WTC11 (cell line): ENCODE results near the gene FMNL3. TPM values are rescaled to one million over a fixed set of nuclear protein-coding genes. Genes with fewer than 3 reads are reported as not detected.

ENCODE experiments used
- ATAC-seq: fragments of 200-7000 bp; cut with Tn5 transposase; 2 replicates; pipeline ENCODE4 v1.10.0; 2021; ENCODE audit warnings: mild to moderate bottlenecking, moderate library complexity
- CTCF ChIA-PET: fragments of 300-600 bp; sonication (Branson Sonifier 250); formaldehyde crosslinking; loops from one replicate; lab custom pipeline; 2021; ENCODE audit warnings: antibody characterized with exemption; lab: Charles Lee
- POLR2A ChIA-PET: fragments of 350-600 bp; sonication (Branson Sonifier 250); formaldehyde crosslinking; loops from one replicate; lab custom pipeline; 2021; ENCODE audit warnings: antibody characterized with exemption; lab: Charles Lee
- DNase-seq: peaks from one replicate; pipeline ENCODE4 v3.0.0; 2021; ENCODE audit warnings: low spot score
- H3K27ac Mint-ChIP-seq: 2 replicates; pipeline ENCODE4 v1.8.0; 2021; ENCODE audit warnings: mixed read lengths
- H3K27me3 Mint-ChIP-seq: 2 replicates; pipeline ENCODE4 v1.8.0; 2021; ENCODE audit warnings: low read depth, mild to moderate bottlenecking, moderate library complexity, mixed read lengths
- H3K36me3 Mint-ChIP-seq: 2 replicates; pipeline ENCODE4 v1.8.0; 2021; ENCODE audit warnings: mixed read lengths
- H3K4me1 Mint-ChIP-seq: 2 replicates; pipeline ENCODE4 v1.8.0; 2022; ENCODE audit warnings: mixed read lengths
- H3K4me3 Mint-ChIP-seq: 2 replicates; pipeline ENCODE4 v1.8.0; 2021; ENCODE audit warnings: mild to moderate bottlenecking, moderate library complexity, mixed read lengths
- H3K9me3 Mint-ChIP-seq: 2 replicates; pipeline ENCODE4 v1.8.0; 2021; ENCODE audit warnings: mixed read lengths
- ATF1 ChIP-seq: sonication (generic); formaldehyde crosslinking; IDR thresholded peaks from 2 replicates; pipeline ENCODE4 v1.8.1; 2023; ENCODE audit warnings: mild to moderate bottlenecking, moderate library complexity, missing genetic modification reagents
- IRF2 ChIP-seq: sonication (generic); formaldehyde crosslinking; IDR thresholded peaks from 2 replicates; pipeline ENCODE4 v1.8.0; 2022; ENCODE audit warnings: low read depth, missing genetic modification reagents, borderline replicate concordance
- NFYB ChIP-seq: sonication (generic); formaldehyde crosslinking; conservative IDR thresholded peaks from 2 replicates; pipeline ENCODE4 v1.8.0; 2022; ENCODE audit warnings: low read depth, missing genetic modification reagents
- OVOL2 ChIP-seq: fragments of 250-450 bp; sonication (Bioruptor Pico); IDR thresholded peaks from 2 replicates; pipeline ENCODE4 v1.9.0; 2021; ENCODE audit warnings: mild to moderate bottlenecking, borderline replicate concordance
- SMAD4 ChIP-seq: sonication (generic); formaldehyde crosslinking; IDR thresholded peaks from 2 replicates; pipeline ENCODE4 v1.8.0; 2022; ENCODE audit warnings: mild to moderate bottlenecking, missing genetic modification reagents
- TEAD4 ChIP-seq: sonication (generic); formaldehyde crosslinking; IDR thresholded peaks from 2 replicates; pipeline ENCODE4 v1.8.0; 2022; ENCODE audit warnings: mild to moderate bottlenecking, missing genetic modification reagents
- ZNF138 ChIP-seq: sonication (generic); formaldehyde crosslinking; conservative IDR thresholded peaks from 2 replicates; pipeline ENCODE4 v1.8.1; 2022; ENCODE audit warnings: mild to moderate bottlenecking, moderate library complexity, missing genetic modification reagents
- ZNF317 ChIP-seq: sonication (generic); formaldehyde crosslinking; IDR thresholded peaks from 2 replicates; pipeline ENCODE4 v1.8.1; 2023; ENCODE audit warnings: low read depth, mild to moderate bottlenecking, moderate library complexity, missing genetic modification reagents, borderline replicate concordance
- ZNF396 ChIP-seq: fragments of 250-450 bp; sonication (Bioruptor Pico); IDR thresholded peaks from 2 replicates; pipeline ENCODE4 v1.8.0; 2021; ENCODE audit warnings: mild to moderate bottlenecking, moderate library complexity, borderline replicate concordance
- total RNA-seq: library from RNA; stranded (reverse); gene quantifications from 3 replicates; pipeline ENCODE4 v1.2.3, GENCODE V29; 2021
- TF ChIP-seq, protein P1 (sequence below): sonication (generic); formaldehyde crosslinking; IDR thresholded peaks from 2 replicates; pipeline ENCODE4 v1.8.0; 2022; ENCODE audit warnings: missing genetic modification reagents
- TF ChIP-seq, protein P2 (sequence below): sonication (generic); formaldehyde crosslinking; IDR thresholded peaks from 2 replicates; pipeline ENCODE4 v1.8.1; 2023; ENCODE audit warnings: mild to moderate bottlenecking, moderate library complexity, missing genetic modification reagents
- TF ChIP-seq, protein P3 (sequence below): fragments of 250-450 bp; sonication (Bioruptor Pico); IDR thresholded peaks from 2 replicates; pipeline ENCODE4 v1.9.0; 2021; ENCODE audit warnings: mild to moderate bottlenecking
- TF ChIP-seq, protein P4 (sequence below): sonication (generic); formaldehyde crosslinking; IDR thresholded peaks from 2 replicates; pipeline ENCODE4 v1.8.1; 2022; ENCODE audit warnings: missing genetic modification reagents, borderline replicate concordance
- TF ChIP-seq, protein P5 (sequence below): fragments of 250-450 bp; sonication (Bioruptor Pico); IDR thresholded peaks from 2 replicates; pipeline ENCODE4 v1.8.0; 2021; ENCODE audit warnings: mild to moderate bottlenecking

The FMNL3 gene
- total RNA-seq, 1 experiment from 2014 or later, result 19.3 TPM

DNA sequence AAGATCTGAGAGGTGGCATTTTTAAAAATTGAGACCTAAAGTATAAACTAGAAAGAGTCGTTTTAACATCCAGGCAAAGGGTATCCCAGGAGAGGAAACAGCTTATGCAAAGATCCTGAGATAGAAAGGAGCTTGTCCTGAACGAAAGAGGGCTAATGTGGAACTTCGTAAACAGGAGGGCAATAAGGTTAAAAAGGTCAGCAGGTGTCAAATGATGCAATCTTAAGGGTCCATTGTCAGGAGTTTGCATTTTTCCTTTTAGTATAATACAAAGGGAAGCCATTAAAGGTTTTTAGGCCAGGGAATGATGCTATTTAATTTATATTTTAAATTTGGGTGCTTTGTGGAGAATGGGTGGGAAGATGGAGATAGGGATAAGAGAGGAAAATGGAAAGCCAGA is 14.4 kb downstream of the FMNL3 start (continued):
- TF ChIP-seq, protein P1, sequence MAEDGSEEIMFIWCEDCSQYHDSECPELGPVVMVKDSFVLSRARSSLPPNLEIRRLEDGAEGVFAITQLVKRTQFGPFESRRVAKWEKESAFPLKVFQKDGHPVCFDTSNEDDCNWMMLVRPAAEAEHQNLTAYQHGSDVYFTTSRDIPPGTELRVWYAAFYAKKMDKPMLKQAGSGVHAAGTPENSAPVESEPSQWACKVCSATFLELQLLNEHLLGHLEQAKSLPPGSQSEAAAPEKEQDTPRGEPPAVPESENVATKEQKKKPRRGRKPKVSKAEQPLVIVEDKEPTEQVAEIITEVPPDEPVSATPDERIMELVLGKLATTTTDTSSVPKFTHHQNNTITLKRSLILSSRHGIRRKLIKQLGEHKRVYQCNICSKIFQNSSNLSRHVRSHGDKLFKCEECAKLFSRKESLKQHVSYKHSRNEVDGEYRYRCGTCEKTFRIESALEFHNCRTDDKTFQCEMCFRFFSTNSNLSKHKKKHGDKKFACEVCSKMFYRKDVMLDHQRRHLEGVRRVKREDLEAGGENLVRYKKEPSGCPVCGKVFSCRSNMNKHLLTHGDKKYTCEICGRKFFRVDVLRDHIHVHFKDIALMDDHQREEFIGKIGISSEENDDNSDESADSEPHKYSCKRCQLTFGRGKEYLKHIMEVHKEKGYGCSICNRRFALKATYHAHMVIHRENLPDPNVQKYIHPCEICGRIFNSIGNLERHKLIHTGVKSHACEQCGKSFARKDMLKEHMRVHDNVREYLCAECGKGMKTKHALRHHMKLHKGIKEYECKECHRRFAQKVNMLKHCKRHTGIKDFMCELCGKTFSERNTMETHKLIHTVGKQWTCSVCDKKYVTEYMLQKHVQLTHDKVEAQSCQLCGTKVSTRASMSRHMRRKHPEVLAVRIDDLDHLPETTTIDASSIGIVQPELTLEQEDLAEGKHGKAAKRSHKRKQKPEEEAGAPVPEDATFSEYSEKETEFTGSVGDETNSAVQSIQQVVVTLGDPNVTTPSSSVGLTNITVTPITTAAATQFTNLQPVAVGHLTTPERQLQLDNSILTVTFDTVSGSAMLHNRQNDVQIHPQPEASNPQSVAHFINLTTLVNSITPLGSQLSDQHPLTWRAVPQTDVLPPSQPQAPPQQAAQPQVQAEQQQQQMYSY (CRISPR knock-in tag), result no peak
- no peak for TF ChIP-seq ZNF138 (CRISPR knock-in tag)
- TF ChIP-seq, protein P2, sequence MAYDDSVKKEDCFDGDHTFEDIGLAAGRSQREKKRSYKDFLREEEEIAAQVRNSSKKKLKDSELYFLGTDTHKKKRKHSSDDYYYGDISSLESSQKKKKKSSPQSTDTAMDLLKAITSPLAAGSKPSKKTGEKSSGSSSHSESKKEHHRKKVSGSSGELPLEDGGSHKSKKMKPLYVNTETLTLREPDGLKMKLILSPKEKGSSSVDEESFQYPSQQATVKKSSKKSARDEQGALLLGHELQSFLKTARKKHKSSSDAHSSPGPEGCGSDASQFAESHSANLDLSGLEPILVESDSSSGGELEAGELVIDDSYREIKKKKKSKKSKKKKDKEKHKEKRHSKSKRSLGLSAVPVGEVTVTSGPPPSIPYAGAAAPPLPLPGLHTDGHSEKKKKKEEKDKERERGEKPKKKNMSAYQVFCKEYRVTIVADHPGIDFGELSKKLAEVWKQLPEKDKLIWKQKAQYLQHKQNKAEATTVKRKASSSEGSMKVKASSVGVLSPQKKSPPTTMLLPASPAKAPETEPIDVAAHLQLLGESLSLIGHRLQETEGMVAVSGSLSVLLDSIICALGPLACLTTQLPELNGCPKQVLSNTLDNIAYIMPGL (CRISPR knock-in tag), result no peak
- TF ChIP-seq, all 79 proteins: peak for 0

DNA sequence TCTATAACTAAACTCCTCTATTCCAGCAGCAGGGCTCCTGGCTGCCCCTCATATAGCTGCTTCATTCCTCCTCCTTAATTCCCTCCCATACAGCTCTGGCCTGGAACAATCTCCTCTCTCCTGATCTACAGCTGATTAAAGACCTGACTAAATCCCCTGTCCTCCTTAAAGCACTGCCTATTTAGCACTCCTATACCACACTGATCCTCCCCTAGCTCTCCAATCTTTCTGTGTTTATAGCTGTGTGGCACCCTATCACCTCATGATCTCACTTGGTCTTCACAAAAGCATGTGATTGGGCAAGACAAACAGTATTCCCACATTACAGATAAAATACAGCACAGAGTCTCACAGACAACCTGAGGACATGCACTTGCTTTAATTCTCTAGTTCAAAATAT is 17.4 kb downstream of the FMNL3 start:
- no peak for DNase-seq
- TF ChIP-seq OVOL2 (CRISPR knock-in tag) (no peak), NFYB (CRISPR knock-in tag) (no peak), ATF1 (CRISPR knock-in tag) (no peak), TEAD4 (CRISPR knock-in tag) (no peak), ZNF396 (CRISPR knock-in tag) (no peak), IRF2 (no peak), ZNF317 (no peak), SMAD4 (no peak)
- TF ChIP-seq, protein P3, sequence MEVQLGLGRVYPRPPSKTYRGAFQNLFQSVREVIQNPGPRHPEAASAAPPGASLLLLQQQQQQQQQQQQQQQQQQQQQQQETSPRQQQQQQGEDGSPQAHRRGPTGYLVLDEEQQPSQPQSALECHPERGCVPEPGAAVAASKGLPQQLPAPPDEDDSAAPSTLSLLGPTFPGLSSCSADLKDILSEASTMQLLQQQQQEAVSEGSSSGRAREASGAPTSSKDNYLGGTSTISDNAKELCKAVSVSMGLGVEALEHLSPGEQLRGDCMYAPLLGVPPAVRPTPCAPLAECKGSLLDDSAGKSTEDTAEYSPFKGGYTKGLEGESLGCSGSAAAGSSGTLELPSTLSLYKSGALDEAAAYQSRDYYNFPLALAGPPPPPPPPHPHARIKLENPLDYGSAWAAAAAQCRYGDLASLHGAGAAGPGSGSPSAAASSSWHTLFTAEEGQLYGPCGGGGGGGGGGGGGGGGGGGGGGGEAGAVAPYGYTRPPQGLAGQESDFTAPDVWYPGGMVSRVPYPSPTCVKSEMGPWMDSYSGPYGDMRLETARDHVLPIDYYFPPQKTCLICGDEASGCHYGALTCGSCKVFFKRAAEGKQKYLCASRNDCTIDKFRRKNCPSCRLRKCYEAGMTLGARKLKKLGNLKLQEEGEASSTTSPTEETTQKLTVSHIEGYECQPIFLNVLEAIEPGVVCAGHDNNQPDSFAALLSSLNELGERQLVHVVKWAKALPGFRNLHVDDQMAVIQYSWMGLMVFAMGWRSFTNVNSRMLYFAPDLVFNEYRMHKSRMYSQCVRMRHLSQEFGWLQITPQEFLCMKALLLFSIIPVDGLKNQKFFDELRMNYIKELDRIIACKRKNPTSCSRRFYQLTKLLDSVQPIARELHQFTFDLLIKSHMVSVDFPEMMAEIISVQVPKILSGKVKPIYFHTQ, result no peak
- TF ChIP-seq, protein P4, sequence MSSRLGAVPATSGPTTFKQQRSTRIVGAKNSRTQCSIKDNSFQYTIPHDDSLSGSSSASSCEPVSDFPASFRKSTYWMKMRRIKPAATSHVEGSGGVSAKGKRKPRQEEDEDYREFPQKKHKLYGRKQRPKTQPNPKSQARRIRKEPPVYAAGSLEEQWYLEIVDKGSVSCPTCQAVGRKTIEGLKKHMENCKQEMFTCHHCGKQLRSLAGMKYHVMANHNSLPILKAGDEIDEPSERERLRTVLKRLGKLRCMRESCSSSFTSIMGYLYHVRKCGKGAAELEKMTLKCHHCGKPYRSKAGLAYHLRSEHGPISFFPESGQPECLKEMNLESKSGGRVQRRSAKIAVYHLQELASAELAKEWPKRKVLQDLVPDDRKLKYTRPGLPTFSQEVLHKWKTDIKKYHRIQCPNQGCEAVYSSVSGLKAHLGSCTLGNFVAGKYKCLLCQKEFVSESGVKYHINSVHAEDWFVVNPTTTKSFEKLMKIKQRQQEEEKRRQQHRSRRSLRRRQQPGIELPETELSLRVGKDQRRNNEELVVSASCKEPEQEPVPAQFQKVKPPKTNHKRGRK, result no peak
- TF ChIP-seq, protein P5, sequence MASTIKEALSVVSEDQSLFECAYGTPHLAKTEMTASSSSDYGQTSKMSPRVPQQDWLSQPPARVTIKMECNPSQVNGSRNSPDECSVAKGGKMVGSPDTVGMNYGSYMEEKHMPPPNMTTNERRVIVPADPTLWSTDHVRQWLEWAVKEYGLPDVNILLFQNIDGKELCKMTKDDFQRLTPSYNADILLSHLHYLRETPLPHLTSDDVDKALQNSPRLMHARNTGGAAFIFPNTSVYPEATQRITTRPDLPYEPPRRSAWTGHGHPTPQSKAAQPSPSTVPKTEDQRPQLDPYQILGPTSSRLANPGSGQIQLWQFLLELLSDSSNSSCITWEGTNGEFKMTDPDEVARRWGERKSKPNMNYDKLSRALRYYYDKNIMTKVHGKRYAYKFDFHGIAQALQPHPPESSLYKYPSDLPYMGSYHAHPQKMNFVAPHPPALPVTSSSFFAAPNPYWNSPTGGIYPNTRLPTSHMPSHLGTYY (CRISPR knock-in tag), result no peak
- ChIA-PET POLR2A (interaction anchor here (1.4 kb wide), 1 partner anchor 16 kb away, joined by 3 read pairs; no protein-coding TSS in a partner anchor), CTCF (interaction anchor here (0.8 to 4.7 kb wide), 7 partner anchors 13 to 110 kb away, joined by 3 to 22 read pairs (median 5); partner anchors contain the start of genes FMNL3 and TMBIM6)
- H3K27ac Mint-ChIP-seq, result no peak overlapping the region
- no peaks in the 10 kb centered on the region for H3K27me3 Mint-ChIP-seq
- H3K4me3 Mint-ChIP-seq, result no peak overlapping the region
- no peaks in the 10 kb centered on the region for H3K9me3 Mint-ChIP-seq
- H3K4me1 Mint-ChIP-seq, result peaks cover 27% of the 10 kb centered on the region
- no peaks in the 10 kb centered on the region for H3K36me3 Mint-ChIP-seq
- no peak for ATAC-seq
